Activated B cell treated with CpG ODN at 0.5 μM for 24 hours (primary cell): Measurements from ENCODE around the gene RBP4. TPM values are rescaled to one million over a fixed set of nuclear protein-coding genes. Genes with fewer than 3 reads are reported as not detected.
"Not testable (repeated sequence)": the region's sequence is repeated elsewhere in the genome, so short reads cannot be mapped to it uniquely, and the experiment has no call there.

Experiments
- ATAC-seq: fragments of 200-7000 bp; cut with Tn5 transposase; one replicate; pipeline ENCODE4 v1.10.0; 2021; ENCODE audit warnings: low read depth, mild to moderate bottlenecking, moderate library complexity
- CTCF ChIA-PET: fragments of 350-600 bp; sonication (Branson Sonifier 250); formaldehyde crosslinking; loops from one replicate; lab custom pipeline; 2021; ENCODE audit warnings: antibody characterized with exemption; lab: Charles Lee
- POLR2A ChIA-PET: fragments of 350-600 bp; sonication (Branson Sonifier 250); formaldehyde crosslinking; loops from one replicate; lab custom pipeline; 2021; ENCODE audit warnings: antibody characterized with exemption; lab: Charles Lee
- DNase-seq: peaks from one replicate; pipeline ENCODE4 v3.0.0; 2022
- H3K27ac Mint-ChIP-seq: one replicate; pipeline ENCODE4 v1.8.0; 2020; ENCODE audit warnings: mixed read lengths
- H3K27me3 Mint-ChIP-seq: one replicate; pipeline ENCODE4 v1.8.0; 2021; ENCODE audit warnings: mixed read lengths
- H3K36me3 Mint-ChIP-seq: one replicate; pipeline ENCODE4 v1.8.0; 2021; ENCODE audit warnings: low read depth, mixed read lengths
- H3K4me1 Mint-ChIP-seq: one replicate; pipeline ENCODE4 v1.8.0; 2021; ENCODE audit warnings: mixed read lengths
- H3K4me3 Mint-ChIP-seq: one replicate; pipeline ENCODE4 v1.8.0; 2020; ENCODE audit warnings: mild to moderate bottlenecking, mixed read lengths
- H3K9me3 Mint-ChIP-seq: one replicate; pipeline ENCODE4 v1.8.0; 2020; ENCODE audit warnings: mixed read lengths
- intact Hi-C: fragments of 100-400 bp; cut with micrococcal nuclease; formaldehyde crosslinking; loops from one replicate; pipeline ENCODE4 v1.15.1; 2024
- total RNA-seq: library from RNA; stranded (reverse); gene quantifications from 2 replicates; pipeline ENCODE4 v1.2.3, GENCODE V29; 2022
- TF ChIP-seq, protein P1 (sequence below): fragments of 200-600 bp; IDR thresholded peaks from one replicate; pipeline ENCODE4 v1.8.0; 2022; ENCODE audit warnings: antibody characterized with exemption, mild to moderate bottlenecking

Gene RBP4
- total RNA-seq, 1 donor from 2014 or later, result not detected

DNA sequence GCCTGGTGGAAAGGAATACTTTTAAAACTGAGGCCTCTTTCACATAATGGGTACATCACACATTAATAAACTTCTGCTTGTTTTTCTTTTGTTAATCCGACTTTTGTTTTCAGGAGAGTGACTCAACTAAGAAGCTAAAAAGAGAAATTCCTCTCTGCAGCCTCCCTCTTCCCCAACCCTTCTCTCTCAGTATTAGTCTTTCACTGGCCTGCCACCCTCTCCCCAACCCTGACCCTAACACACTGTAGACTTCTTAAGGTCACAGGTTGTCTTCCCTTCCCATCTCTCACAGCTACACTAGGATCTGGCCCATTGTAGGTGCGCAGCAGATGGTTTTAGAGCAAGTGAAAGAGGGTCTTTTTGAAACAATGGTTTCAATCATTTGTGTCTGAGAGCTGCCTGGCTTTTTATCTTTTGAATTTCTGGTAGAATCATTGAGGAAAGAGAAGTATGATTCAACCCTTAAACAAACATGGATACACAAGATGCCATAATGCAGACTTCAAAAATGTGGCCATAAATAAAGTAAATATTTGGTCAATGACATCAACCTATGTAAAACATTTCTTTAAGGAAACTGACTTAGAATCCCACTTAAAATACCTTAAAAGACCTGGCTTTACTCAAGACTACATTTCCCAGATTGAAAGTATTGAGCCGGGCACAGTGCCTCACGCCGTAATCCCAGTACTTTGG is 52.5 kb downstream of the RBP4 start:
- H3K27me3 Mint-ChIP-seq, result peaks cover 3% of the 10 kb centered on the region
- TF ChIP-seq, protein P1, sequence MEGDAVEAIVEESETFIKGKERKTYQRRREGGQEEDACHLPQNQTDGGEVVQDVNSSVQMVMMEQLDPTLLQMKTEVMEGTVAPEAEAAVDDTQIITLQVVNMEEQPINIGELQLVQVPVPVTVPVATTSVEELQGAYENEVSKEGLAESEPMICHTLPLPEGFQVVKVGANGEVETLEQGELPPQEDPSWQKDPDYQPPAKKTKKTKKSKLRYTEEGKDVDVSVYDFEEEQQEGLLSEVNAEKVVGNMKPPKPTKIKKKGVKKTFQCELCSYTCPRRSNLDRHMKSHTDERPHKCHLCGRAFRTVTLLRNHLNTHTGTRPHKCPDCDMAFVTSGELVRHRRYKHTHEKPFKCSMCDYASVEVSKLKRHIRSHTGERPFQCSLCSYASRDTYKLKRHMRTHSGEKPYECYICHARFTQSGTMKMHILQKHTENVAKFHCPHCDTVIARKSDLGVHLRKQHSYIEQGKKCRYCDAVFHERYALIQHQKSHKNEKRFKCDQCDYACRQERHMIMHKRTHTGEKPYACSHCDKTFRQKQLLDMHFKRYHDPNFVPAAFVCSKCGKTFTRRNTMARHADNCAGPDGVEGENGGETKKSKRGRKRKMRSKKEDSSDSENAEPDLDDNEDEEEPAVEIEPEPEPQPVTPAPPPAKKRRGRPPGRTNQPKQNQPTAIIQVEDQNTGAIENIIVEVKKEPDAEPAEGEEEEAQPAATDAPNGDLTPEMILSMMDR, result no peak
- POLR2A ChIA-PET, result no interaction called here
- no peak overlapping the region for H3K27ac Mint-ChIP-seq
- H3K4me1 Mint-ChIP-seq, result no peaks in the 10 kb centered on the region
- no peak for ATAC-seq
- no peaks in the 10 kb centered on the region for H3K36me3 Mint-ChIP-seq
- intact Hi-C loops, result no loop called here
- no peak overlapping the region for H3K4me3 Mint-ChIP-seq
- no peak for DNase-seq
- CTCF ChIA-PET, result no interaction called here
- H3K9me3 Mint-ChIP-seq, result no peaks in the 10 kb centered on the region

DNA sequence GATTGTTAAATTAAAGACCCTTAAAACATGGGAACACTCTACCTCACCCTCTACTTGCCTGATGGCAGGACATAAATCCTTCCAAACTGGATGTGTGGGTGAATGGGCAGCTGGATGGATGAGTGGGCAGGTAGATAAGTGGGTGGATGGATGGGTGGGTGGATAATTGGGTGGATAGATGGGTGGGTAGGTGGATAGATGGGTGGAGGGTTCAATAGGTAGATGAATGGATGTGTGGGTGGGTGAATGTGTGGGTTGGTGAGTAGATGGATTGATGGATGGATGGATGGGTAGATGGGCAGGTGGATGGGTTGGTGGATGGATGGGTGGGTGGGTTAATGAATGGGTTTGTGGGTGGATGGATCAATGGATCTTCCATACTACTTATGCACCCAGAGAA is 53.5 kb downstream of the RBP4 start:
- CTCF ChIA-PET, result no interaction called here
- Mint-ChIP-seq H3K9me3 (no peaks in the 10 kb centered on the region), H3K36me3 (no peaks in the 10 kb centered on the region), H3K4me1 (no peaks in the 10 kb centered on the region), H3K27me3 (peaks cover 3% of the 10 kb centered on the region), H3K27ac (peak overlapping the region; percentile 11), H3K4me3 (no peak overlapping the region)
- DNase-seq (no peak), ATAC-seq (no peak)
- TF ChIP-seq, protein P1, result no peak
- intact Hi-C loops, result no loop called here
- POLR2A ChIA-PET, result no interaction called here

DNA sequence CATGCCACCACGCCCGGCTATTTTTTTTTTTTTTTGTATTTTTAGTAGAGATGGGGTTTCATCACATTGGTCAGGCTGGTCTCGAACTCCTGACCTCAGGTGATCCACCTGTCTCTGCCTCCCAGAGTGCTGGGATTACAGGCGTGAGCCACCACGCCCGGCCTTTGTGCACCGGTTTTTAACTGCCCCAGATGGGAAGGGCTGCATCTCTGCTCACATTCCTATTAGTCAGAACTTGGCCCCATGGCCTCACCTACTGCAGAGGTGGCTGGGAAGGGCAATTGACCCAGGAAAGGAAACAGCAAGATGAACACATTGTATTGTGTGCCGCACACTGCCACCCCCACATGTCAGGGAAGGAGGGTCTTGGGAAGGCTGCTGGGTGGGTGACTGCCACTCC is 54.0 kb downstream of the RBP4 start:
- ATAC-seq, H3K36me3 Mint-ChIP-seq, H3K4me3 Mint-ChIP-seq, H3K27ac Mint-ChIP-seq, H3K27me3 Mint-ChIP-seq, H3K4me1 Mint-ChIP-seq, intact Hi-C loops, POLR2A ChIA-PET, CTCF ChIA-PET, H3K9me3 Mint-ChIP-seq, DNase-seq: not testable (repeated sequence)

DNA sequence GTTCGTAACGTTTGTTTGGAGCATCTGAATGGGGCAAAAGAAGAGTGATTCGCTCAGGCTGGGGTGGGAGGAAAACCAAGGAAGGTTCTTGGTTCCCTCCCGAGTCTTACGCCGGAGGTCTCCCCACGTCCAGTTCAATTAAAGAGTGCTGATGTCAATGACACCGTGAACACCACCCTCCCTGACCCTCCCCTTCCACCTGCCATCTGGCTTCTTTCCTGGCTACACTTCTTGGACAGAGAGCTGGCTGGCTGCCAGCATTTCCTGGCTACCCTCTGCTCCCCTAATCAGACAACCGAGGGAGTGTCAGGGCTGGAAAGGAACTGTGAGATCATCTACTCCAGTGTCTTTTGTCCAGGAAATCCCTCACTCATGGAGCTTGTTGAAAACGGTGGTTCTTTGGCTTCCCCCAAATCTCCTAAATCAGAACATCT is 58.7 kb downstream of the RBP4 start:
- H3K27me3 Mint-ChIP-seq, result peaks cover 5% of the 10 kb centered on the region
- TF ChIP-seq, protein P1, result no peak
- ATAC-seq, result no peak
- H3K4me1 Mint-ChIP-seq, result no peaks in the 10 kb centered on the region
- no peak for DNase-seq
- H3K36me3 Mint-ChIP-seq, result no peaks in the 10 kb centered on the region
- no peaks in the 10 kb centered on the region for H3K9me3 Mint-ChIP-seq
- CTCF ChIA-PET, result interaction anchor here (0.9 kb wide), 1 partner anchor 274 kb away, joined by 4 read pairs; no protein-coding TSS in a partner anchor
- no peak overlapping the region for H3K4me3 Mint-ChIP-seq
- POLR2A ChIA-PET, result no interaction called here
- no peak overlapping the region for H3K27ac Mint-ChIP-seq
- intact Hi-C loops, result no loop called here

Other genes with a start within 250 kb of the RBP4 start
- gene MYOF, start 118.9 kb downstream of the RBP4 start, total RNA-seq, result 0.09 and 0.15 TPM in 2 replicates
- 0.95 and 1.6 TPM in 2 replicates for gene CEP55, start 104.6 kb downstream of the RBP4 start, total RNA-seq
- gene FFAR4, start 34.6 kb downstream of the RBP4 start, total RNA-seq, result not detected in 2 replicates
- not detected in 2 replicates for gene PDE6C, start 11.3 kb upstream of the RBP4 start, total RNA-seq
- 20.3 and 24.8 TPM in 2 replicates for gene FRA10AC1, start 101.4 kb upstream of the RBP4 start, total RNA-seq
- not detected in 2 replicates for gene LGI1, start 156.7 kb upstream of the RBP4 start, total RNA-seq